Right cardiac atrium (tissue), 5 donors: ENCODE data around the gene SELPLG. TPM values are rescaled to one million over a fixed set of nuclear protein-coding genes. Genes with fewer than 3 reads are reported as not detected.
"Not testable (repeated sequence)": the region's sequence is repeated elsewhere in the genome, so short reads cannot be mapped to it uniquely, and the experiment has no call there.

Experiments used
- ATAC-seq, 2 donors: fragments of 200-7000 bp; cut with Tn5 transposase; one replicate each; pipeline versions ENCODE4 v1.8.0 to v1.9.1; 2020; ENCODE audit warnings: moderate library complexity in 2 of 2, mild to moderate bottlenecking in 1 of 2
- DNase-seq, 3 donors: peaks; one replicate each; pipeline ENCODE4 v3.0.0-alpha.2; 2020
- H3K27ac ChIP-seq: one replicate; pipeline ENCODE4 v1.5.1; 2013; ENCODE audit warnings: mild to moderate bottlenecking, low read length, control low read depth, moderate library complexity
- H3K27me3 ChIP-seq: one replicate; pipeline ENCODE4 v1.6.1; 2013; ENCODE audit not compliant: control insufficient read depth, insufficient read depth
- H3K4me1 ChIP-seq: one replicate; pipeline ENCODE4 v1.6.1; 2013; ENCODE audit warnings: low read length; ENCODE audit not compliant: control insufficient read depth, insufficient read depth
- H3K4me3 ChIP-seq: one replicate; pipeline ENCODE4 v1.5.1; 2013; ENCODE audit warnings: low read length, control low read depth
- H3K9me3 ChIP-seq: one replicate; pipeline ENCODE4 v1.6.1; 2013; ENCODE audit warnings: low read length; ENCODE audit not compliant: control insufficient read depth
- WGBS: extraction: QIAGEN DNeasy Blood & Tissue Kit; methylation state at CpG from one replicate; pipeline ENCODE4 v1.1.7; 2013; 5-methylcytosine and 5-hydroxymethylcytosine counted together
- intact Hi-C, 4 donors: fragments of 100-400 bp; cut with DNase I; formaldehyde crosslinking; loops; one replicate each; pipeline versions ENCODE4 v1.11.0 to v1.14.0; 2022 to 2023
- polyA plus RNA-seq: library from polyadenylated mRNA; stranded (reverse); fragments of 200-250 nt; gene quantifications from one replicate; pipeline ENCODE4 v1.2.3, GENCODE V29; 2013
- total RNA-seq, 4 donors: library from RNA; stranded (reverse); fragmentation: NEBNext Ultra II Directional; extraction: Animal tissue kit (Norgen Biotek cat#: 25700); gene quantifications; one replicate each; pipeline ENCODE4 v1.2.1, GENCODE V29; 2021
- donor health status: healthy with polysubstance abuse.
- donor health status: DM: no; HTN: yes; CAD: no.
- donor health status: DM: no; HTN: no; CAD: no.
- donor health status: DM: no; HTN: yes; CAD: no; lungs with severe emphysema.
- donor health status: DM: yes; HTN: yes; CAD: no.

Gene SELPLG
- total and polyA plus RNA-seq, 5 donors, result 1.9 to 6.2 (median 3.8) TPM

GRCh38 chr12:108670066-108670631, 36.5 kb upstream of the SELPLG start:
- intact Hi-C loops, result loop anchor here in 2 of 4 donors (10.0 kb wide), 1 partner anchor 65 kb away; the partner anchor contains the start of gene CORO1C (in 2 of the 2)
- no peak for ATAC-seq
- no peaks in the 10 kb centered on the region for H3K27me3 ChIP-seq
- DNase-seq, result no peak
- no peak overlapping the region for H3K4me3 ChIP-seq
- WGBS, result 80% methylated on average over 7 of the region's 7 CpGs
- H3K9me3 ChIP-seq, result no peaks in the 10 kb centered on the region
- peaks cover 8% of the 10 kb centered on the region for H3K4me1 ChIP-seq
- no peak overlapping the region for H3K27ac ChIP-seq

GRCh38 chr12:108668542-108668941, 34.8 kb upstream of the SELPLG start:
- H3K27me3 ChIP-seq, result no peaks in the 10 kb centered on the region
- intact Hi-C loops, result loop anchor here (2.0 to 5.0 kb wide), 4 partner anchors 59 to 134 kb away; no protein-coding TSS in a partner anchor
- peaks cover 8% of the 10 kb centered on the region for H3K4me1 ChIP-seq
- 80% methylated on average over 1 of the region's 1 CpG for WGBS
- H3K27ac ChIP-seq, result no peak overlapping the region
- no peak overlapping the region for H3K4me3 ChIP-seq
- ATAC-seq (no peak), DNase-seq (no peak)
- H3K9me3 ChIP-seq, result no peaks in the 10 kb centered on the region

GRCh38 chr12:108668063-108668462, 34.4 kb upstream of the SELPLG start:
- Histone ChIP-seq H3K4me1 (peaks cover 8% of the 10 kb centered on the region), H3K9me3 (no peaks in the 10 kb centered on the region), H3K27me3 (no peaks in the 10 kb centered on the region), H3K27ac (no peak overlapping the region), H3K4me3 (no peak overlapping the region)
- 52% methylated on average over 8 of the region's 8 CpGs for WGBS
- intact Hi-C loops, result loop anchor here (2.0 to 5.0 kb wide), 4 partner anchors 59 to 134 kb away; no protein-coding TSS in a partner anchor
- ATAC-seq (no peak), DNase-seq (no peak)

GRCh38 chr12:108667349-108667748, 33.7 kb upstream of the SELPLG start:
- ATAC-seq (no peak), DNase-seq (peak in 1 of 3 donors; percentile 56)
- Histone ChIP-seq H3K27me3 (no peaks in the 10 kb centered on the region), H3K4me1 (peaks cover 8% of the 10 kb centered on the region), H3K9me3 (no peaks in the 10 kb centered on the region), H3K4me3 (no peak overlapping the region), H3K27ac (no peak overlapping the region)
- 57% methylated on average over 2 of the region's 2 CpGs for WGBS
- intact Hi-C loops, result loop anchor here (5.0 kb wide), 3 partner anchors 60 to 135 kb away; no protein-coding TSS in a partner anchor

- DNase-seq (peak; percentile 49 to 81 (median 74)), ATAC-seq (peak; percentile 49 to 64)
- Histone ChIP-seq H3K4me1 (peaks cover 8% of the 10 kb centered on the region), H3K9me3 (no peaks in the 10 kb centered on the region), H3K27me3 (no peaks in the 10 kb centered on the region), H3K4me3 (no peak overlapping the region), H3K27ac (peak overlapping the region; percentile 54)
- intact Hi-C loops, result loop anchor here (5.0 kb wide), 3 partner anchors 61 to 136 kb away; no protein-coding TSS in a partner anchor
- WGBS, result 20% methylated on average over 3 of the region's 3 CpGs
Measured at GRCh38 chr12:108666401-108666881, 32.7 kb upstream of the SELPLG start.

- 74% methylated on average over 6 of the region's 6 CpGs for WGBS
- peak; percentile 26 to 33 for ATAC-seq
- Histone ChIP-seq H3K9me3 (no peaks in the 10 kb centered on the region), H3K27me3 (no peaks in the 10 kb centered on the region), H3K4me1 (peaks cover 6% of the 10 kb centered on the region), H3K4me3 (no peak overlapping the region), H3K27ac (peak overlapping the region; percentile 63)
- intact Hi-C loops, result loop anchor here (2.0 to 5.0 kb wide), 4 partner anchors 62 to 137 kb away; no protein-coding TSS in a partner anchor
- peak in 1 of 3 donors; percentile 29 for DNase-seq
Measured at GRCh38 chr12:108665608-108666202, 32.0 kb upstream of the SELPLG start.

GRCh38 chr12:108664338-108665258, 30.9 kb upstream of the SELPLG start:
- Histone ChIP-seq H3K4me1 (peaks cover 6% of the 10 kb centered on the region), H3K27ac (peak overlapping the region; percentile 93), H3K27me3 (no peaks in the 10 kb centered on the region), H3K9me3 (no peaks in the 10 kb centered on the region), H3K4me3 (no peak overlapping the region)
- intact Hi-C loops, result loop anchor here (2.0 to 5.0 kb wide), 4 partner anchors 63 to 138 kb away; no protein-coding TSS in a partner anchor
- peak; percentile 95 for ATAC-seq
- WGBS, result 6% methylated on average over 5 of the region's 5 CpGs
- DNase-seq, result peak; percentile 75 to 88 (median 83)

- no peaks in the 10 kb centered on the region for H3K9me3 ChIP-seq
- H3K27ac ChIP-seq, result peak overlapping the region; percentile 23
- 98% methylated on average over 4 of the region's 4 CpGs for WGBS
- intact Hi-C loops, result loop anchor here in 1 of 4 donors (2.0 kb wide), 1 partner anchor 139 kb away; no protein-coding TSS in a partner anchor
- peaks cover 6% of the 10 kb centered on the region for H3K4me1 ChIP-seq
- no peak overlapping the region for H3K4me3 ChIP-seq
- ATAC-seq, result no peak
- no peaks in the 10 kb centered on the region for H3K27me3 ChIP-seq
- no peak for DNase-seq
Measured at GRCh38 chr12:108663324-108664015, 29.8 kb upstream of the SELPLG start.

- DNase-seq, intact Hi-C loops, H3K4me3 ChIP-seq, ATAC-seq, H3K27ac ChIP-seq, H3K27me3 ChIP-seq, H3K9me3 ChIP-seq, H3K4me1 ChIP-seq: not testable (repeated sequence)
- WGBS, result 97% methylated on average over 4 of the region's 4 CpGs
Measured at GRCh38 chr12:108658115-108658514, 24.4 kb upstream of the SELPLG start.

- DNase-seq, result no peak
- 94% methylated on average over 10 of the region's 10 CpGs for WGBS
Measured at GRCh38 chr12:108657130-108657745, 23.5 kb upstream of the SELPLG start.

More at GRCh38 chr12:108657130-108657745, 23.5 kb upstream of the SELPLG start:
- ATAC-seq, result no peak
- Histone ChIP-seq H3K27ac (no peak overlapping the region), H3K9me3 (no peaks in the 10 kb centered on the region), H3K27me3 (no peaks in the 10 kb centered on the region), H3K4me3 (no peak overlapping the region), H3K4me1 (no peaks in the 10 kb centered on the region)
- intact Hi-C loops, result no loop called here
